NCI-H1694 (cell line): ENCODE data around the gene LRRC7.
A peak's percentile ranks its signal among the peaks of the same experiment; 100 is the strongest.

Experiments
- DNase-seq: peaks from one replicate; lab custom pipeline; 2025; lab: John Stamatoyannopoulos, UW

LRRC7 gene

DNA sequence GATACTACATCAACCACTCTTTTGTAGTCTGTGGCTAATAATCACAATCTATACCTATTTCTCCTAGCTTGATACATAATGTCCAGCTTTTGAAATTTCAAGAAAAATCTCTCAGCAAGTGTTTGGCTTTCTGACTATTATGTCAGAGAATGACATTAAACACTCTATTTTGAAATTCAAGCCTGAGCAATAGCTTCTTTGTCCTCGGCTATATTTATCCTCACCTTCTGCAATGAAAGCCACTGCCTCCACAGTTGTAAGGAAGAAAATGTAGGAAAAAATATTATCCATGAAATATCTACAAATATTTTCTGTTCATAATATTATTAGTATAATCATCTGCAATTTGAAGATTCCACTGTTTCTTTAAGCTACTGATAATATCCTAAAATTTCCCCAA is 22.1 kb downstream of the LRRC7 start:
- DNase-seq = no peak

DNA sequence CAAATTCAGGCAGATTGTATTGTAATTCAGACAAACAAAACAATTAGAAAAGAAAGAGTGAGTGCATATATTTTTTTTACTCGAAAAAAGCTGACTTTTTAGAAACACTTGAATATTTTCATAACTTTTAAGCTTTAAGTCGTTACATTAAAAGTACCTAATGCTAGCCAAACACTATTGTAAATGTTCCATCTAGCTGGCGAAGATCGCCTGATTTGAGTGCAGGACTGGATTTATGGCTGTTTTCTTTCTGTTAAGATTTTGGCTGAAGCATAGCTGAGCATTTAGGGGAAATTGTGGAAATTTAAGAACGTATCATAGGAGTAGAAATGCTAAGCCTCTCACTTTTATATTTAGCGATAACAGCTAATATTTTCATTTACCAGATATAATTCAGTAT is 24.6 kb downstream of the LRRC7 start:
- DNase-seq = no peak

DNA sequence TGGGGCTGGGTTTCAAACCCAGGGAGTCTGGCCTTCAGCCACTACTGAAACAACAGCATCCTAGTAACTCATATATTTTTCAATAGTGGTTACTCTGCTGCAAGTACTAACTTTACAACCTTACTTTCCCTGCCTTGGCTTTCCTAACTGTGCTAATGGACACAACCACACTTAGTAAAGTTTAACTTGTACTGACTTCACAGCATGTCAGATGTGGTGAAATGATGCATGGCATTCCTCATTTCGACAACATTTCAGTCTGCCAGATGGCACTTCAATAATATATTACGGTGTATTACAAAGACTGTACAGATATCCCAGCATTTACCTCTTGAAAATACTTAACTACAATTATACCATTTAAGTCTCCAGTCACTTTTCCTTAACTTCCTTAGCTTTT is 27.8 kb downstream of the LRRC7 start:
- peak; percentile 34 for DNase-seq

DNA sequence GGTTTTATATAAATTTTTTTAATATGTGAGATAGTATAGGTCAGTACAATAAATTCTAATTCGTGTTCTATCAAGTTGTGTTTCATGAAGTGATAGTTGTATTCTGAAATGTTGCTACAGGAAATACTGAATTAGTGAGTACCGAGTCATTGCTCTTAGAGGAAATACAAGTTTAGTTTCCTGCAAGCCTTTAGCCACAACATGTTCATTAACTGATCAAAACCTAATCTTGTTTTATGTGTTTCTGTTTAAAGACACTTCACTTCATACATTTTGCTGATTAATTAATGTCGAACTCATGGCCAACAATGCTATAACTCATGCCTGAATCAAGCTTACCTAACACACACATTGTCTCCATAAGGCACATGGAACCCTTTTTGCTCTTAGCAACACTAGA is 43.6 kb downstream of the LRRC7 start:
- DNase-seq = no peak

DNA sequence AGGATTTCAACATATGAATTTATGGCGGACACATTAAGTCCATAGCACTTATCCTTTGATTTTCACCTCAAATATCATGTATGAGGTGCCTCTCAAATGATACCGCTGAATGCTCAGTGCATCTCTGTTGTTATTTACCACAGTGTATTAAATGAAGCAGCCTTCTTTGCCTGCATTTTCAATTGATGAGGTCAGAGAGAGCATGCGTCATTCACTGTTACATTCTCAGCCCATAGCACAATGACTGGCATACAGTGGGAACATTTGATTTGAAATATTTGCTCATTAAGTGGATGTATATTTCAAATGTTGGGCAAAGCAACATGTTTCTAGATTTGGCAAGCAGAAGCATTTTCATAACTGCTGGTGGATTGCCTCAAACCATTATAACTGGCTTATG is 45.7 kb downstream of the LRRC7 start:
- DNase-seq = no peak

DNA sequence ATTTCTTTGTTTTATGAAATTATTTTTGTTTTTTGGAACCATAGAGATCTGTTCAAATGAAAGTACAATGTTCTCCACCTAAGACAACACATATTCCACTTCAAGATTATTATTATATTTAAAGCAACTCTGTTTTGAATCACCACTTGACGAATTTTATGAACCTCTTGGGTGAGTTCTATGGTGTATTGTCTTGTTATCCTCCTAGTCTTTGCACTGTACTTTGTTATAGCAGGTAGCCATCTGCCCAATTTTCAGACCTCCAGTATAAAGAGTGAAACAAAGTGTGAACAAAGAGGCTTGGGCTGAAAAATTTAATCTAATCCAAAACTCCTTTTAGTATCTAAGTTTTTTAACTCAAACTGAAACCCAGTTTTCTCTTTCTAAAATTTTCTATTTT is 71.0 kb downstream of the LRRC7 start:
- no peak for DNase-seq

DNA sequence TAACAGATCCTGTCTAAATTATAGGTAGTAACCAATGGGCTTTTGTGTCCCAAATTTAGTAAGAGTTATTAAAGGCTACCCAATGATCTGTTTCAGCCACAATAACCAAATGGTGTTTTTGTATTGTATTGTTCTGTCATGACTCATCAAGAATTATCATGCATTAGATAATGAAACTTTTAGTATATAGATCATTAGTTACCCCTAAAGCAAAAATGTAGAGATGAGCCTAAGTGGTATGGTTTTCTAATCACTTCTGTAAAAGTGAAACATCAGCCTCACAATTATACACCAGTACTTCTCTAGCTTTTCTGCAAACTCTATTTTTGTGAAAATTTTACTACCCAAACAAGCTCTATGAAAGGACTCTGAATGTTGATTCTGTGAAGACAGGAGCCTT is 71.4 kb downstream of the LRRC7 start:
- no peak for DNase-seq

DNA sequence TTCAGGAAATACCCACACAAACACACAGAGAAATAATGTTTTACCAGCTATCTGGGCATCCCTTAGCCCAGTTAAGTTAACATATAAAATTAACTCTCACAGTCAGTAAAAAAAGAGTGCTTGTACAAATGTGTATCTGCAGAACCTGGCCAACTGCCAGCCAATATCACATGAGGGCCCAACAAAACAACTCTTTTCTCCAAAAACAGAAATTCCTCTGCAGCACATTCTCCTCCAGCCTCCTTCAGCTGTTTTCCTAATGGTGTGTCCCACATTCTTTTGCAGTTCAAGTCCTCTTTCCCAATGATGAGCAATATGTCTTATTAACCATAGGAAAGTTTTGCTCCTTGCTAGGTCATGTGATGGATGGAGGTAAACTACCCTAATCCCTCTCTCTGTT is 75.5 kb downstream of the LRRC7 start:
- DNase-seq = no peak

DNA sequence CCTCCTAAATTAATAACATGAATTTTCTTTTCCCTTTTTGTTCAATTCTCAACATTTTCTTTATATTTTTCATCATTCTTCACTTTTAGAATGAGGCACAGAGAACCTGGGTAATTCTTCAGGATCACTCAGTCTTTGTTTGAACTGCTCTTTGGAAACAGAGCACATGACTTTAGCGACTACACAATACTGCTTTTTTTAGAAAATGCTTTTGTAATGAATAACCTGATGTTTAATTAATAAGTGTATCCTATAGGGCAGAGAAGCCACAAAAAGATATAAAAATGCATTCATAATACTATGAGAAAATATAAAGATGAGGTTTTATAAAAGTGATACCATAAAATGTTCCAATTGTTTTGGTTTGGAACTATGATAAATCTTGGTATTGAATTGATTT is 77.8 kb downstream of the LRRC7 start:
- DNase-seq = no peak

DNA sequence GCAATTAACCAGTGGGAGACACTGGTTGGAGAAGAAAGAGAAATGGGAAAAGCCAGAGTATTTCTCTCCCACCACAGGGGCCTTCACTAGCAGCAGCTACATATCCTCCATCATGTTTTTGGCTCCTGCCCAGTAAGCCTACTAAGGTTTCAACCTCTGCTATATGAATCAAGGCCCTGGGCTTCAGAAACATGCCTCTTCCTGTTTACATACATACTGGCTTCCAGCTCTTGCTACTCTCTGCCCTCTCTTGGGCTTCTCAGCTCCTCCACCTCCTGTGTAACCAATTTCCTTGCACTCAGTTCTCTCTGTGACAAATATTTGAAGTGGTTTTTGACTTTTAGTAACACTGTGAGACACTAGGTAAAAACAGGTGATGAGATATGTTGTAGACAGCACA is 80.8 kb downstream of the LRRC7 start:
- peak; percentile 64 for DNase-seq

DNA sequence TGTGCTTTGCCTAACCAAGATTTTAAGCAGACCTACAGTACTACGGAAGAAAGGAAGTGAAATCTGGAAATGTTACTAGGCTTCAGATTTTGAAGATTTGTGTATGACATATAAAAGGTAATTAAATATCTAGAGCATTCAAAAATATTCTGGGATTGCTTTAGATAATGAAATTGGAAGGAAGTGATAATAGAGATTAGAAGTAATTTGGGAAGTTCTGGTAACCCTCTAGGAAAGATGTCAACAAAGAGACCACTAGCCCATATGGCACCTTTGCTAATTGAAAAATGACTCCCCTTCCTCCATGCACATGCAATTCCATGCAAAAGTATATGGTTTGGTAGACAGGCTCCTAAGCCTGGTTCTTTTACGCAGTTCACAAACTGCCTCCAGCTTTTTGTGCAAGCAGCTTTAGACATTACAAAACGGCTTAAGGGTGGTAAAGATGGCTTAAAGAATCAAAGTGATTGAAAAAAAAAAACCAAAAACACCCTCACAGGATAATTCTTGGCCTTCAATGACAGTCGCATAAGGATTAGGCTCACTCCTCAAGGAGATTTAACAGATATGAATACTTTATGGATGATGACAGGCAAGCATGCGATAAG is 81.8 kb downstream of the LRRC7 start:
- no peak for DNase-seq

DNA sequence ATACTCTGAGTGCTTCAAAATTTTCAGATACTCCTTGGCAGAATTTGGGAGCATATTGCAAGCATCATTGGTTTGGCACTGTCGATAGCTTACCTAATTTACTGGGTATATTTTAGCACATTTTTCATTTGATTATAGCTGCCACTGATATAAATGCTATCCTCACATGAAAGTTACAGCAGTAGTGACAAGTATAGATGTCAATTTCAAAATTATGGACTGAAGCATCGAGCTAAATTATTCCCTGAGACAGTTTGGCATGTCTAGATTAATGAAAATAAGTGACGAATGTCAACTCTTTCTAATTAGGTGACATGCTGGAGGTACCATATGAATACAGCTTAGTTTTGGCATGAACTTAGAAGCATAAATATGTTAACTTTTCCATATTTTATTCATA is 83.1 kb downstream of the LRRC7 start:
- DNase-seq = no peak

DNA sequence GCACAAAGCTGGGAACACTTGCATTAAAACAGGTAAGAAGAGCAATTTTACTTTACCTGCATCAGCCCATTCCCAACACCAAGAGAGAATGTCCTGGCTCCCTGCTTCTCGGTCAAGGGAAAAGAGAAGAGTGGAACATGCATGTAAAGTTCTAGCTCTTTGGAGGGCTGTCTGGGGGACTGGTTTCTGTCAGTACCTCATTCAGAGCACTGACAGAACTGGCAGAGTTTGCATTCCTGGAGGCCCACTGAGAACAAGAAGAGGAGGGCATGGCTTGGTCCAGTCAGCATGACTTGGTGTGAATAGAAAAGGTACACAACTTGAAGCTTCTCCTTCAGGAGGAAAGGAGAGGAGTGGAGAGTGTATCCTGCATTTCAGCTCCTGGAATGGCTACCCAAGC is 83.9 kb downstream of the LRRC7 start:
- DNase-seq = no peak

DNA sequence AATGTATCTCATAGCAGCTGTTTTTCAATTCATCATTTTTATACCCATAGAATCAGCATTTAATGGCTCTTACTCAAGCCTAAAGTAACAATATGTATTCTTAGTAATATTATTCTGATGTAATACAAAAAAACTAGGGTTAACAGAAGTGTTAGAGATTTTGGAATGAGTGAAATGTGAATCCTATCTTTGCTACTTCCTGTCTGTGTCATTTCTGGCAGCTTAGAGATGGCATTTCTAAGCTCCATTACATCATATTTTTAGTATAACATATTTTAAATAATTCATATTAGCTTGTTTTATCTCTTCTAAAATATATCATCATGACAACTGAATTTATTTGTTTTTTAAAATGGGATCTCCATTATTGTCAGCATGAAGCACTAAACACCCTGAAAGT is 90.2 kb downstream of the LRRC7 start:
- DNase-seq = no peak

DNA sequence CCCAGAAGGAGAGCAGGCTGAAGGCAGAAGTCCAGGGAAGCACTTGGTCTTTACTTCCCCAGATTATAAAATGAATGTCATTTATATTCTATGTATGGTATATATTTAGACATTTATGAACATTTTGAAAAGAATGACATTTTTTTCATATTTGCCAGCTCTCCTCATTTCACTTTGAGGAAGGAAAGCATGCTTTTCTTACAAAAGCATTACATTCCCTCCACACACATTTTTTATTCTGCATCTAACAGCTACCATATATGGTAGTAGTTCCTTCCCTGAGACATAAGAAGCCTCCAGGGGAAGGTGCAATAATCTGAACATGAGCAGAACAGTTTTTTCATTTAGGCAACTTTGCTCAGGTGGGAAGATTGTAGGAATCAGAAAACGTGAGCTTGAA is 94.0 kb downstream of the LRRC7 start:
- DNase-seq = no peak

DNA sequence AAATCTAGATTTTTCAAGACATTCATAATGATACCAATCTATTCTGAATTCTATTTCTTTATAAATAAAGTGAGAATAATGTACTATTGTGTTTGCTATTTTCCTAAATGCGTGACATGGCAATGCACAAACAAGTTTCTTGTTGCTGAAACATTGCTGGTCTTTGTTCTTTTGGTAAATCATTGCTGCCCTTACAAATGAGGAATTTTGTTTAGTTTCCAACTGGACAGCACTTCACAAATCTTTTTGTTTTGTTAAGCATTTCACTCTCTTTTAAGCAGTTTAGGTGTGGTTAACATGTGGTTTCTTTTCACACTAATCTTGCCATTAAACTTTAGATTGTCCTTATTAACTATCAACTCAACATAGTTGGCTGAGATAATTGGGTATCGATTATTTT is 94.6 kb downstream of the LRRC7 start:
- no peak for DNase-seq

DNA sequence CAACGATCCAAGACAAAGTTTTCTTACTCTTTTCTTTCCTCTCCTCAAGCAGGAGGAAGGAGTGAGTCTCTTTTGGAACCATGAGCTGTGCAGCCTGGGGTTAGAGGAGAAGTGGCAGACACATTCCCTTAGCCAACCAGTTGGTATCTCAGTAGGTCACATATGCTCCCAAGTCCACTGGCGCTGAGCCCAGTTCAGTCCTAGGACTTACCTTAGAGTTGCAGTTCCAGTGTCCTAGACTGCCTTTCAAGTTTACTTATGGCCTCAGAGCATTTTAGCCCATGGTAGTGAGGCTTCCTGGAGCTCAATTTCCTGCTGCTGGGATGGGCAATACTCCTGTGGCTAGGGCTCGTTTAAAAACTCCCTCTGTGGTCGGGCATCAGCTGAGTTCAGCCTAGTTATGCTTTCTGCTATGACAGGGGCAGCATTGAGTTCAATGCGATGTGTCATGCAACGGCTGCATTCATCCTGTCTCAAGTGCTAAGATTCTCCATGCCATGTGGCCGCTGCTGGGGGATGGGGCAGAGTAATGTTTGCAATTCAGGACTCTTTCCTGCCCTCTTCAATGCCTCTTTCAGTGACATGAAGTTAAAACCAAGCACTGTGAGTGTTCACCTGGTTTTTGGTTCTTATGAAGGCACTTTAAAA is 103.8 kb downstream of the LRRC7 start:
- no peak for DNase-seq

DNA sequence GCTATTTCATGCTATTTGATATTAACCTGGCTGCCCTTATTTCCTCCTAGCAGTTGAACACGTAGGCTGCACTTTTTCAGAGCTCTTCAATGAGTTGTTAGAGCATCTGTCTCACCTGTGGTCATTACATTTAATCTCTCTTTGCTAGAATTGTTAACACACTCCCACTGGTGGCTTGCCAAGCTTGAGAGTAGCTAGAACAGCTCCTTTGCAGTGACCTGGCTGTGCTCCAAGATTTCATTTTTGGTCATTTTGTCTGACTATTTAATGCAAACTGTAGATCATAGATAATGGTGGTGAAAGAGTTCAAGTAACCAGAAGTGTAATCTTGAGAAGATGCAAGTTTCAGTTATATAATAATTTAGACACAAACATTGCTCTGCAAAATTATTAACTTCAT is 105.6 kb downstream of the LRRC7 start:
- no peak for DNase-seq

DNA sequence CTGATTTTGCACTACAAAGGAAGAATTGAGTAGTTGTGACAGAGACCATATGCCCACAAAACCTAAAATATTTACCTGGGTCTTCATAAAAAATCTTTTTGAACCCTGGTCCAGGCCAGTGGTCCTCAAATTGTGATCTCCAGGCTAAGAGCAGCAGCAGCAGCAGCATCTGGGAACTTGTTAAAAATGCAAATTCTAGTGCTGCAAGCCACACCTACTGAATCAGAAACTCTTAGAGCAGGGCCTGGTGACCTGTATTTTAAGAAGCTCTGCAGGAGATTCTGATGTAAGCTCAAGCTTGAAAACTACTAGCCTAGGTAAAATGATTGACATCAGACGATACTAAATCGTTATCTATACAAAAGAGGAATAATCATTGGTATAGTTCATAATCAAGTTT is 112.2 kb downstream of the LRRC7 start:
- DNase-seq = no peak

DNA sequence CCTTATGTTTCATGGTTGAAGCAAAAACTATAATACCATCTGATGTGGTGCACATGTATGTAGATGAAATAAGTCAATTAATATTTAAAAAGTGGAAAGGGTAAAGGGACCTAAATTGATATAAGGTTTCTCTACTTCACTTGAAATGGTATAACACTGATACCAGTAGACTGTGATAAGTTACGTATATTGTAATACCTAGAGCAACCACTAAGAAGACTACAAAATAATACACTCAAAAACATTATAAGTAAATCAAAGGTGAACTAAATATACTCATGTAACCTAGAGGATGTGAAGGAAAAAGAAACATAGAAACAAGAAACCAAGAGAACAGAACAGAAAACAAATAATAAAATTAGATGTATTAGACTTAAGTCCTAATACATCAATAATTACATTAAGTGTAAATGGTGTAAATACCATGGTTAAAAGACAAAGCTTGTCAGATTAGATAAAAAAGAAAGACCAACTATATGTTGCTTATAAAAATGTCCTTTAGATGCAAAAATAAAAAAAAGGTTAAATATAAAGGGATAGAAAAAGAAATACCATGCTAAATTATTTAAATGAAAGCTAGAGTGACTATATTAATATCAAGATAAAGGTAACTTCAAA is 118.8 kb downstream of the LRRC7 start:
- DNase-seq = no peak

DNA sequence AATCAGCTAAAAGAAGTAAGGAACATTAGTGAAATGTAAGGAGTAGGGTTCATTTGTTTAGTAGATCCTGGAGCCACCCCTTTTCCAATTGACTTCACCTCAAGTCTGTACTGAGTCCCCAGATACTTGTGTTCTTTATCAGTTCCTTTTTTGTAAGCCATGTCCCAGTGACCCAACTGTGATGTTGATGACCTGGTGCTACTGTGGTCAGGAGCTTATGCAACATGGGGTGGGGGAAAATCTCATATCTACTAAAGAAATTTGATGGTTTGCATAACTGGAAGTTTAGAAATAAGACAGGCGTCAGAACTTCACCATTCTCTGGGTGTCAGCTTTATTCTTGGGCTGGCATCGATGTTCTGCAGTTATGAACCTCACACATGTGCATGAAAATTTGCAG is 120.5 kb downstream of the LRRC7 start:
- no peak for DNase-seq

DNA sequence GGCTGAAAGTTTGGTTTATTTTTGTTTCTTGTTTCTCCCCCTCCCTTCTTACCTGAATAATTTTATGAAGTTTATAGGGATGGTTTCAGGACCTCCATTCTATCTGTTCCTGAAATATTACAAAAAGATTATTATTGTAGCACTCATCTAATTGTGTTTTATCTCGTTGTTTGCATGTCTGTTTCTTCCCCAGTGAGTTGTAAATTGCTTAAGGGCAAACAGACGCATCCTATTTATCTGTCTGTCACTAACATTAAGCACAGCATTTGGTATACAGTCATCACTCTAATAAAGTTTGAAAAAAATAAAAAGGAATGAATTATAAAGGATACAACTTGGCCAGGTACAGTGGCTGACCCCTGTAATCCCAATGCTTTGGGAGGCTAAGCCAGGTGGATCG is 123.5 kb downstream of the LRRC7 start:
- no peak for DNase-seq

DNA sequence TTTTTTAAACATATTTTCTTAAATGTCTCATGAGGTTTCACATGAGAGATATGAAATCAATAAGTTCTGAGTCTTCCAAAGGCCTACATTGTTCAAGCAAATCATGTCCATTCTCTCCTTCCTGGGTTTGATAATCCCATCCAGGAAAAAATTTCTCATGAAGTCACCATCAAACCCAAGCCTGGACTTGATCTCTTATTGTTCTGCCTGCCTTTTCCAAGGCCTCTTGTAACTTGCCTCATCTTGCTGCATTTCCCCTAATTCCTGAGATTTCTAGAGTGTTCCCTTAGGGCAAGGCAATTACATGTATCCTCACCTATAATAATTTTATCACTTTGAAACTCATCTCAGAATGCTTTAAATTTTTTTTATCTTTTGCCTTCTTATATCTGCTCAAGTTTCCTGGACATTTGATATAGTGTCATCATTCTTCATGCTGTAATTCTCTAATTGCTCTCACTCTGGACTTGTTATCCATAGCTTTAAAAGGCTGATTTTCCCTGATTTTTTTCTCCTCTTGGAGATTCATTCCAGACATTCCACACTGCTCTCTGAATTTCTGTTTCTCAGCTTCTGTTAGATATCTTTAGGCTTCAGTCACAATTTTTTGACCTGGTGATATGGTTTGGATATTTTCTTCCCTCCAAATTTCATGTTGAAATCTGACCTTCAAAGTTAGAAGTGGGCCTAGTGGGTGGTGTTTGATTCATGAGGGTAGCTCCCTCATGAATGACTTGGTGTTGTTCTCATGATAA is 126.4 kb downstream of the LRRC7 start:
- DNase-seq = no peak
